GM21423 (cell line): Measurements from ENCODE around the gene MAGEA10.
"Not testable (repeated sequence)": the region's sequence is repeated elsewhere in the genome, so short reads cannot be mapped to it uniquely, and the experiment has no call there.

ENCODE experiments used
- ATAC-seq: cut with Tn5 transposase; IDR thresholded peaks from one replicate; pipeline ENCODE4 v1.9.1; 2021; ENCODE audit warnings: mild to moderate bottlenecking, moderate library complexity; ENCODE audit not compliant: unreplicated experiment

Gene MAGEA10

GRCh38 chrX:152138388-152138784 lies at the start of gene MAGEA10:
MAGEA10 (minus strand) TSS chrX:152138577; CDS start chrX:152135620, 2,957 bp downstream.
- no peak for ATAC-seq

GRCh38 chrX:152177497-152178269 lies 39.3 kb upstream of the MAGEA10 start:
- no peak for ATAC-seq

- ATAC-seq = no peak
These were observed 38.7 kb upstream of the MAGEA10 start for GRCh38 chrX:152177052-152177451.

GRCh38 chrX:152175892-152176291 lies 37.5 kb upstream of the MAGEA10 start:
- not testable (repeated sequence) for ATAC-seq

GRCh38 chrX:152173923-152174322 lies 35.5 kb upstream of the MAGEA10 start:
- ATAC-seq = not testable (repeated sequence)

GRCh38 chrX:152170621-152171020 lies 32.2 kb upstream of the MAGEA10 start:
- ATAC-seq = no peak

GRCh38 chrX:152165033-152165743 lies 26.8 kb upstream of the MAGEA10 start:
- ATAC-seq = no peak

GRCh38 chrX:152157042-152157441 lies 18.7 kb upstream of the MAGEA10 start:
- ATAC-seq = no peak

- ATAC-seq = no peak
These were observed 17.5 kb upstream of the MAGEA10 start for GRCh38 chrX:152155766-152156310.

- no peak for ATAC-seq
These were observed 15.7 kb upstream of the MAGEA10 start for GRCh38 chrX:152154050-152154449.

GRCh38 chrX:152151256-152151655 lies 12.9 kb upstream of the MAGEA10 start:
- no peak for ATAC-seq

- ATAC-seq = no peak
These were observed 11.3 kb upstream of the MAGEA10 start for GRCh38 chrX:152149648-152150047.

GRCh38 chrX:152139589-152139988 lies 1.2 kb upstream of the MAGEA10 start:
- no peak for ATAC-seq

GRCh38 chrX:152137771-152138387 lies 498 bp downstream of the MAGEA10 start:
- no peak for ATAC-seq

- ATAC-seq = no peak
These were observed 2.1 kb downstream of the MAGEA10 start for GRCh38 chrX:152136312-152136711.

GRCh38 chrX:152131525-152131924 lies 6.9 kb downstream of the MAGEA10 start:
- no peak for ATAC-seq

- ATAC-seq = not testable (repeated sequence)
These were observed 9.1 kb downstream of the MAGEA10 start for GRCh38 chrX:152129069-152129844.

- no peak for ATAC-seq
These were observed 21.1 kb downstream of the MAGEA10 start for GRCh38 chrX:152117305-152117704.

GRCh38 chrX:152108527-152108926 lies 29.9 kb downstream of the MAGEA10 start:
- ATAC-seq = no peak

- ATAC-seq = no peak
These were observed 34.5 kb downstream of the MAGEA10 start for GRCh38 chrX:152103866-152104265.

GRCh38 chrX:152086141-152086540 lies 52.2 kb downstream of the MAGEA10 start:
- no peak for ATAC-seq
